CD4-positive, alpha-beta T cell treated with Interleukin-6 for 4 hours (primary cell): ENCODE results near the gene RDH13.
"Not testable (repeated sequence)": the region's sequence is repeated elsewhere in the genome, so short reads cannot be mapped to it uniquely, and the experiment has no call there.

Experiments
- DNase-seq: peaks from one replicate; pipeline ENCODE4 v3.0.0-alpha.2; 2020; ENCODE audit warnings: mixed read lengths

The RDH13 gene

GRCh38 chr19:55075371-55075998 is 12.5 kb upstream of the RDH13 start, which contains the start of gene EPS8L1:
Gene EPS8L1, plus strand, starts transcription at chr19:55075869. Its CDS starts 576 bp downstream, at chr19:55076445.
- DNase-seq: no peak

- no peak for DNase-seq
These were observed 9.0 kb upstream of the RDH13 start for GRCh38 chr19:55071913-55072312.

GRCh38 chr19:55071129-55071502 is 8.2 kb upstream of the RDH13 start:
- DNase-seq: no peak

GRCh38 chr19:55070466-55071128 is 7.6 kb upstream of the RDH13 start:
- DNase-seq: no peak

- DNase-seq: no peak
These were observed 6.9 kb upstream of the RDH13 start for GRCh38 chr19:55069865-55070197.

- DNase-seq: no peak
These were observed 6.3 kb upstream of the RDH13 start for GRCh38 chr19:55068950-55069864.

- no peak for DNase-seq
These were observed 4.9 kb upstream of the RDH13 start for GRCh38 chr19:55067869-55068268.

GRCh38 chr19:55066107-55066709 is 3.3 kb upstream of the RDH13 start:
- no peak for DNase-seq

GRCh38 chr19:55065516-55065915 is 2.6 kb upstream of the RDH13 start:
- DNase-seq: not testable (repeated sequence)

GRCh38 chr19:55063492-55063843 is 520 bp upstream of the RDH13 start:
- no peak for DNase-seq

GRCh38 chr19:55060287-55060686 is 2.7 kb downstream of the RDH13 start:
- not testable (repeated sequence) for DNase-seq

GRCh38 chr19:55058781-55059610 is 4.0 kb downstream of the RDH13 start:
- DNase-seq: no peak

GRCh38 chr19:55056827-55057226 is 6.1 kb downstream of the RDH13 start:
- DNase-seq: no peak

- no peak for DNase-seq
These were observed 9.2 kb downstream of the RDH13 start for GRCh38 chr19:55053735-55054134.

- DNase-seq: no peak
These were observed 12.0 kb downstream of the RDH13 start for GRCh38 chr19:55050749-55051532.

- DNase-seq: no peak
These were observed 14.5 kb downstream of the RDH13 start for GRCh38 chr19:55048446-55048845.

- no peak for DNase-seq
These were observed 15.0 kb downstream of the RDH13 start for GRCh38 chr19:55047951-55048350.

GRCh38 chr19:55046975-55047622 is 15.8 kb downstream of the RDH13 start:
- no peak for DNase-seq

- no peak for DNase-seq
These were observed 17.9 kb downstream of the RDH13 start for GRCh38 chr19:55044771-55045716.

- DNase-seq: no peak
These were observed 18.7 kb downstream of the RDH13 start for GRCh38 chr19:55044286-55044685.
